Measurements from ENCODE around the gene FAM3C. TPM values are rescaled to one million over a fixed set of nuclear protein-coding genes. Genes with fewer than 3 reads are reported as not detected.

Gene FAM3C
- total and polyA plus RNA-seq, 2 donors (not counting 1 experiment from before 2014, with no cell fraction given): 26.3 to 60.8 TPM

- H3K36me3 ChIP-seq (ENCODE audit: control insufficient read depth, insufficient read depth, low read length): no peaks in the 10 kb centered on the region
- no peaks in the 10 kb centered on the region for H3K9me3 ChIP-seq (ENCODE audit: control insufficient read depth, insufficient read depth, low read depth, low read length)
- no peaks in the 10 kb centered on the region for H3K27me3 ChIP-seq (ENCODE audit: control insufficient read depth, insufficient read depth, low read length)
- DNase-seq (ENCODE audit: low read depth in 2 of 2): no peak
- H3K9ac ChIP-seq (ENCODE audit: insufficient read depth, low read length): no peak overlapping the region
- H3K4me1 ChIP-seq (ENCODE audit: control insufficient read depth, extremely low read depth, insufficient read depth, low read length): no peaks in the 10 kb centered on the region
- H4K20me1 ChIP-seq (ENCODE audit: control insufficient read depth, extremely low read depth, insufficient read depth, low read length): no peaks in the 10 kb centered on the region
- TF ChIP-seq, protein P1, sequence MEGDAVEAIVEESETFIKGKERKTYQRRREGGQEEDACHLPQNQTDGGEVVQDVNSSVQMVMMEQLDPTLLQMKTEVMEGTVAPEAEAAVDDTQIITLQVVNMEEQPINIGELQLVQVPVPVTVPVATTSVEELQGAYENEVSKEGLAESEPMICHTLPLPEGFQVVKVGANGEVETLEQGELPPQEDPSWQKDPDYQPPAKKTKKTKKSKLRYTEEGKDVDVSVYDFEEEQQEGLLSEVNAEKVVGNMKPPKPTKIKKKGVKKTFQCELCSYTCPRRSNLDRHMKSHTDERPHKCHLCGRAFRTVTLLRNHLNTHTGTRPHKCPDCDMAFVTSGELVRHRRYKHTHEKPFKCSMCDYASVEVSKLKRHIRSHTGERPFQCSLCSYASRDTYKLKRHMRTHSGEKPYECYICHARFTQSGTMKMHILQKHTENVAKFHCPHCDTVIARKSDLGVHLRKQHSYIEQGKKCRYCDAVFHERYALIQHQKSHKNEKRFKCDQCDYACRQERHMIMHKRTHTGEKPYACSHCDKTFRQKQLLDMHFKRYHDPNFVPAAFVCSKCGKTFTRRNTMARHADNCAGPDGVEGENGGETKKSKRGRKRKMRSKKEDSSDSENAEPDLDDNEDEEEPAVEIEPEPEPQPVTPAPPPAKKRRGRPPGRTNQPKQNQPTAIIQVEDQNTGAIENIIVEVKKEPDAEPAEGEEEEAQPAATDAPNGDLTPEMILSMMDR (conservative IDR thresholded peaks at IDR 0.05 in 1 of 2, IDR thresholded peaks at IDR 0.05 in 1 of 2; ENCODE audit: low read depth in 1 of 2, low read length in 2 of 2): no peak
- TF ChIP-seq EZH2 (IDR thresholded peaks at IDR 0.05; ENCODE audit: low read length, missing control alignments): no peak
- no peak overlapping the region for H3K4me3 ChIP-seq (replicated peaks in 1 of 4; ENCODE audit: control extremely low read depth in 1 of 4, insufficient read depth in 1 of 4, low read depth in 3 of 4, low read length in 4 of 4)
- H2AFZ ChIP-seq (ENCODE audit: low read length): no peak overlapping the region
- no peaks in the 10 kb centered on the region for H3K79me2 ChIP-seq (ENCODE audit: control insufficient read depth, insufficient read depth, low read length)
- no peak overlapping the region for H3K4me2 ChIP-seq (ENCODE audit: extremely low read depth, insufficient read depth, low read length)
- no peak overlapping the region for H3K27ac ChIP-seq (ENCODE audit: insufficient read depth, low read length)
These were observed 51.6 kb downstream of the FAM3C start for GRCh38 chr7:121344497-121344896.

GRCh38 chr7:121344093-121344492, 52.0 kb downstream of the FAM3C start:
- Histone ChIP-seq H3K4me3 (replicated peaks in 1 of 4; ENCODE audit: control extremely low read depth in 1 of 4, insufficient read depth in 1 of 4, low read depth in 3 of 4, low read length in 4 of 4) (no peak overlapping the region), H4K20me1 (ENCODE audit: control insufficient read depth, extremely low read depth, insufficient read depth, low read length) (no peaks in the 10 kb centered on the region), H3K4me1 (ENCODE audit: control insufficient read depth, extremely low read depth, insufficient read depth, low read length) (no peaks in the 10 kb centered on the region), H3K27ac (ENCODE audit: insufficient read depth, low read length) (no peak overlapping the region), H3K36me3 (ENCODE audit: control insufficient read depth, insufficient read depth, low read length) (no peaks in the 10 kb centered on the region), H3K4me2 (ENCODE audit: extremely low read depth, insufficient read depth, low read length) (no peak overlapping the region), H2AFZ (ENCODE audit: low read length) (no peak overlapping the region), H3K9ac (ENCODE audit: insufficient read depth, low read length) (no peak overlapping the region), H3K79me2 (ENCODE audit: control insufficient read depth, insufficient read depth, low read length) (no peaks in the 10 kb centered on the region), H3K9me3 (ENCODE audit: control insufficient read depth, insufficient read depth, low read depth, low read length) (no peaks in the 10 kb centered on the region), H3K27me3 (ENCODE audit: control insufficient read depth, insufficient read depth, low read length) (no peaks in the 10 kb centered on the region)
- DNase-seq (ENCODE audit: low read depth in 2 of 2): peak in 1 of 2 donors; percentile 18
- TF ChIP-seq, protein P1 (conservative IDR thresholded peaks at IDR 0.05 in 1 of 2, IDR thresholded peaks at IDR 0.05 in 1 of 2; ENCODE audit: low read depth in 1 of 2, low read length in 2 of 2): no peak
- no peak for TF ChIP-seq EZH2 (IDR thresholded peaks at IDR 0.05; ENCODE audit: low read length, missing control alignments)

GRCh38 chr7:121343302-121343701, 52.8 kb downstream of the FAM3C start:
- no peak overlapping the region for H3K9ac ChIP-seq (ENCODE audit: insufficient read depth, low read length)
- no peaks in the 10 kb centered on the region for H3K36me3 ChIP-seq (ENCODE audit: control insufficient read depth, insufficient read depth, low read length)
- no peaks in the 10 kb centered on the region for H3K79me2 ChIP-seq (ENCODE audit: control insufficient read depth, insufficient read depth, low read length)
- no peak overlapping the region for H3K4me3 ChIP-seq (replicated peaks in 1 of 4; ENCODE audit: control extremely low read depth in 1 of 4, insufficient read depth in 1 of 4, low read depth in 3 of 4, low read length in 4 of 4)
- no peak overlapping the region for H3K27ac ChIP-seq (ENCODE audit: insufficient read depth, low read length)
- TF ChIP-seq EZH2 (IDR thresholded peaks at IDR 0.05; ENCODE audit: low read length, missing control alignments): no peak
- TF ChIP-seq, protein P1 (conservative IDR thresholded peaks at IDR 0.05 in 1 of 2, IDR thresholded peaks at IDR 0.05 in 1 of 2; ENCODE audit: low read depth in 1 of 2, low read length in 2 of 2): no peak
- no peak overlapping the region for H2AFZ ChIP-seq (ENCODE audit: low read length)
- DNase-seq (ENCODE audit: low read depth in 2 of 2): no peak
- H4K20me1 ChIP-seq (ENCODE audit: control insufficient read depth, extremely low read depth, insufficient read depth, low read length): no peaks in the 10 kb centered on the region
- H3K9me3 ChIP-seq (ENCODE audit: control insufficient read depth, insufficient read depth, low read depth, low read length): no peaks in the 10 kb centered on the region
- H3K4me2 ChIP-seq (ENCODE audit: extremely low read depth, insufficient read depth, low read length): no peak overlapping the region
- H3K27me3 ChIP-seq (ENCODE audit: control insufficient read depth, insufficient read depth, low read length): no peaks in the 10 kb centered on the region
- no peaks in the 10 kb centered on the region for H3K4me1 ChIP-seq (ENCODE audit: control insufficient read depth, extremely low read depth, insufficient read depth, low read length)
